Measurements from ENCODE around the gene LOXL3.
A peak's percentile ranks its signal among the peaks of the same experiment; 100 is the strongest.

DNA sequence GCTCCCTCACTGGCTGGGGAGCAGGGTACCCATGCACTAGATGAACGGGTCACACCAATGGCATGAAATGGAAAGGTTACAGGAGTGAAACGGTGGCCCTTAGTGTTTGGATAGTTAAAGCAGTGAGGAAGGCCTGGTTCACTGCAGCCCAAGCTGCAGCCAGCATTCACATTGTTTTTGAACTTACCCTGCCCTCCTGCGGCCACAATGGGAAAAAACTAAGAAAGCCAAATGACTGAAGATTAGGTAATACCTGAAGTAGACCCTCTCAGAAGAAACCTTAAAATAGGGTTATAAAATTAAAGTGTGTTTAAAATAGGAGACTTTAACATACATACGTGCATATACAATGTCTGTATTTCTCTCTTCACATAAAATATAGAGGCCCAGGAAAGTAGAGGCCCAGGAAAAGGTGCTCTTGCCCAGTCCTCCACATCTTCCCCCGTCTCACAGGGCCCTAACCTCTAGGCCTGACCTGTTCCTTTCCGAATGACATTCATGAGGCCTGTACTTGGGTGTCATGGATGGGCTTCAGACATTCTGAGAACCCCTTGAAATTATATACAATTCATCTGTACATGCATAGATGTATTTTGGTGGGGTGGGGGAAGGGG, 34.0 kb upstream of the LOXL3 start:
- TF ChIP-seq, protein P1, sequence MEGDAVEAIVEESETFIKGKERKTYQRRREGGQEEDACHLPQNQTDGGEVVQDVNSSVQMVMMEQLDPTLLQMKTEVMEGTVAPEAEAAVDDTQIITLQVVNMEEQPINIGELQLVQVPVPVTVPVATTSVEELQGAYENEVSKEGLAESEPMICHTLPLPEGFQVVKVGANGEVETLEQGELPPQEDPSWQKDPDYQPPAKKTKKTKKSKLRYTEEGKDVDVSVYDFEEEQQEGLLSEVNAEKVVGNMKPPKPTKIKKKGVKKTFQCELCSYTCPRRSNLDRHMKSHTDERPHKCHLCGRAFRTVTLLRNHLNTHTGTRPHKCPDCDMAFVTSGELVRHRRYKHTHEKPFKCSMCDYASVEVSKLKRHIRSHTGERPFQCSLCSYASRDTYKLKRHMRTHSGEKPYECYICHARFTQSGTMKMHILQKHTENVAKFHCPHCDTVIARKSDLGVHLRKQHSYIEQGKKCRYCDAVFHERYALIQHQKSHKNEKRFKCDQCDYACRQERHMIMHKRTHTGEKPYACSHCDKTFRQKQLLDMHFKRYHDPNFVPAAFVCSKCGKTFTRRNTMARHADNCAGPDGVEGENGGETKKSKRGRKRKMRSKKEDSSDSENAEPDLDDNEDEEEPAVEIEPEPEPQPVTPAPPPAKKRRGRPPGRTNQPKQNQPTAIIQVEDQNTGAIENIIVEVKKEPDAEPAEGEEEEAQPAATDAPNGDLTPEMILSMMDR (conservative IDR thresholded peaks at IDR 0.05; ENCODE audit: low read length): peak; percentile 92
- no peak for TF ChIP-seq EZH2phosphoT487 (IDR thresholded peaks at IDR 0.05; ENCODE audit: borderline replicate concordance, low read depth, low read length)
